ENCODE measurements around the gene GOT2. TPM values are rescaled to one million over a fixed set of nuclear protein-coding genes. Genes with fewer than 3 reads are reported as not detected.
"Not testable (repeated sequence)": the region's sequence is repeated elsewhere in the genome, so short reads cannot be mapped to it uniquely, and the experiment has no call there.

The GOT2 gene
- total and polyA plus RNA-seq, 12 donors: 47.1 to 181 (median 112) TPM

GRCh38 chr16:58744497-58744896 is 10.4 kb upstream of the GOT2 start:
- WGBS, 4 donors: 79 to 87% (median 85%) methylated on average over 7 of the region's 7 CpGs
- TF ChIP-seq, protein P1, sequence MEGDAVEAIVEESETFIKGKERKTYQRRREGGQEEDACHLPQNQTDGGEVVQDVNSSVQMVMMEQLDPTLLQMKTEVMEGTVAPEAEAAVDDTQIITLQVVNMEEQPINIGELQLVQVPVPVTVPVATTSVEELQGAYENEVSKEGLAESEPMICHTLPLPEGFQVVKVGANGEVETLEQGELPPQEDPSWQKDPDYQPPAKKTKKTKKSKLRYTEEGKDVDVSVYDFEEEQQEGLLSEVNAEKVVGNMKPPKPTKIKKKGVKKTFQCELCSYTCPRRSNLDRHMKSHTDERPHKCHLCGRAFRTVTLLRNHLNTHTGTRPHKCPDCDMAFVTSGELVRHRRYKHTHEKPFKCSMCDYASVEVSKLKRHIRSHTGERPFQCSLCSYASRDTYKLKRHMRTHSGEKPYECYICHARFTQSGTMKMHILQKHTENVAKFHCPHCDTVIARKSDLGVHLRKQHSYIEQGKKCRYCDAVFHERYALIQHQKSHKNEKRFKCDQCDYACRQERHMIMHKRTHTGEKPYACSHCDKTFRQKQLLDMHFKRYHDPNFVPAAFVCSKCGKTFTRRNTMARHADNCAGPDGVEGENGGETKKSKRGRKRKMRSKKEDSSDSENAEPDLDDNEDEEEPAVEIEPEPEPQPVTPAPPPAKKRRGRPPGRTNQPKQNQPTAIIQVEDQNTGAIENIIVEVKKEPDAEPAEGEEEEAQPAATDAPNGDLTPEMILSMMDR (IDR thresholded peaks at IDR 0.05): no peak

GRCh38 chr16:58741976-58742375 is 7.9 kb upstream of the GOT2 start:
- Histone ChIP-seq H3K27me3 (no peaks in the 10 kb centered on the region), H3K9me3 (replicated peaks in 1 of 3) (no peaks in the 10 kb centered on the region), H3K4me1 (replicated peaks in 1 of 2) (no peaks in the 10 kb centered on the region), H3K27ac (no peak overlapping the region), H3K36me3 (replicated peaks in 1 of 2) (no peaks in the 10 kb centered on the region), H3K4me3 (no peak overlapping the region)
- DNase-seq: no peak
- TF ChIP-seq, protein P1 (IDR thresholded peaks at IDR 0.05): no peak
- no peak for TF ChIP-seq POLR2A (IDR thresholded peaks at IDR 0.05)
- intact Hi-C loops (cut with DNase I): no loop called here

More at GRCh38 chr16:58744497-58744896, 10.4 kb upstream of the GOT2 start:
- H3K4me3 ChIP-seq: no peak overlapping the region
- H3K36me3 ChIP-seq (replicated peaks in 1 of 2): no peaks in the 10 kb centered on the region
- no peak overlapping the region for H3K27ac ChIP-seq
- H3K27me3 ChIP-seq: no peaks in the 10 kb centered on the region
- H3K4me1 ChIP-seq (replicated peaks in 1 of 2): no peaks in the 10 kb centered on the region
- H3K9me3 ChIP-seq (replicated peaks in 1 of 3): no peaks in the 10 kb centered on the region
- no peak for DNase-seq
- intact Hi-C loops (cut with DNase I): no loop called here

GRCh38 chr16:58741166-58741565 is 7.0 kb upstream of the GOT2 start:
- no peak overlapping the region for H3K4me3 ChIP-seq
- no peak for TF ChIP-seq POLR2A (IDR thresholded peaks at IDR 0.05)
- TF ChIP-seq, protein P1 (IDR thresholded peaks at IDR 0.05): no peak
- H3K27ac ChIP-seq: no peak overlapping the region
- no peaks in the 10 kb centered on the region for H3K9me3 ChIP-seq (replicated peaks in 1 of 3)
- H3K27me3 ChIP-seq: no peaks in the 10 kb centered on the region
- no peaks in the 10 kb centered on the region for H3K4me1 ChIP-seq (replicated peaks in 1 of 2)
- intact Hi-C loops (cut with DNase I): no loop called here
- 79 to 87% (median 83%) methylated on average over 3 of the region's 3 CpGs for WGBS, 4 donors
- DNase-seq: no peak
- H3K36me3 ChIP-seq (replicated peaks in 1 of 2): no peaks in the 10 kb centered on the region

- no peak overlapping the region for H3K27ac ChIP-seq
- H3K4me3 ChIP-seq: no peak overlapping the region
- intact Hi-C loops (cut with DNase I): no loop called here
- 72 to 84% (median 81%) methylated on average over 5 of the region's 5 CpGs for WGBS, 4 donors
- no peaks in the 10 kb centered on the region for H3K9me3 ChIP-seq (replicated peaks in 1 of 3)
- no peaks in the 10 kb centered on the region for H3K27me3 ChIP-seq
- no peak for DNase-seq
- no peaks in the 10 kb centered on the region for H3K36me3 ChIP-seq (replicated peaks in 1 of 2)
- no peaks in the 10 kb centered on the region for H3K4me1 ChIP-seq (replicated peaks in 1 of 2)
- no peak for TF ChIP-seq POLR2A (IDR thresholded peaks at IDR 0.05)
- TF ChIP-seq, protein P1 (IDR thresholded peaks at IDR 0.05): no peak
These were observed 4.7 kb upstream of the GOT2 start for GRCh38 chr16:58738672-58739296.

- peaks cover 7 to 14% of the 10 kb centered on the region in 2 donors for H3K4me1 ChIP-seq (replicated peaks in 1 of 2)
- H3K9me3 ChIP-seq (replicated peaks in 1 of 3); H3K27me3 ChIP-seq; DNase-seq; H3K4me3 ChIP-seq; intact Hi-C loops (cut with DNase I); H3K27ac ChIP-seq; H3K36me3 ChIP-seq (replicated peaks in 1 of 2): not testable (repeated sequence)
- WGBS, 4 donors: 81 to 86% (median 82%) methylated on average over 3 of the region's 3 CpGs
These were observed 2.2 kb upstream of the GOT2 start for GRCh38 chr16:58736341-58736740.
